GM10266 (cell line): ENCODE results near the gene MAN2A1.

Source experiments
- DNase-seq: peaks from one replicate; pipeline ENCODE4 v3.0.0; 2012; ENCODE audit errors: extremely low spot score
- CTCF ChIP-seq: IDR thresholded peaks from 2 replicates; pipeline ENCODE4 v1.5.1; 2012; ENCODE audit warnings: mild to moderate bottlenecking, low read depth; ENCODE audit not compliant: control insufficient read depth, insufficient read depth; ENCODE audit errors: missing control alignments

The MAN2A1 gene

GRCh38 chr5:109911731-109912130 is 222.0 kb downstream of the MAN2A1 start:
- TF ChIP-seq CTCF, result no peak
- no peak for DNase-seq

- TF ChIP-seq CTCF, result no peak
- DNase-seq, result no peak
These were observed 225.2 kb downstream of the MAN2A1 start for GRCh38 chr5:109914906-109915305.

GRCh38 chr5:109916481-109917153 is 226.9 kb downstream of the MAN2A1 start:
- no peak for DNase-seq
- TF ChIP-seq CTCF, result no peak
